Measurements from ENCODE around the gene IGSF1.
A peak's percentile ranks its signal among the peaks of the same experiment; 100 is the strongest.

IGSF1 gene

DNA sequence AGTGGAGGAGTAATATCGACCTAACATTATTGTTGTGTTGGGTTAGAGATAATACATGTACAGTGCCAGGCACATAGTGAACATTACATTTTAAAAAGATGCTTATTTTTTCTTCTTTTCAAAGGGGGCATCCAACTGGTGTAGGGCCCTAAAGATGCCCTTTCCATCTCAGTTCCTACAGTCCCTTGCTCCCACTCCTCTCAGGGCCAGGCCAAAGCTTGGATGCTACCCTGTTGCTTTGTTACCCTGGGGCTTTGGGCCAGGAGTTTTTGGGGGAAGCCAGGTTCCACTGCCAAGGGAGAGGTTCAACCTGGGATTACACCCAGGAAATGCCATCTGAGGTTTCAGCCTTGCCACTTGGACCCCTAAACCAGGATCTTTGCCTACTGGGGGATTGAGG lies 918 bp downstream of the IGSF1 start:
- peak overlapping the region; percentile 72; the same call in 1 of the 2 replicates for H3K9ac ChIP-seq (ENCODE audit: low read depth, low read length)
- H3K4me1 ChIP-seq (ENCODE audit: insufficient read depth, low read length): peaks cover 14% of the 10 kb centered on the region
- no peaks in the 10 kb centered on the region for H3K36me3 ChIP-seq (ENCODE audit: insufficient read depth, low read length)
- H3K9me3 ChIP-seq (ENCODE audit: control insufficient read depth, insufficient read depth, low read length): no peaks in the 10 kb centered on the region

- Histone ChIP-seq H3K36me3 (ENCODE audit: insufficient read depth, low read length) (no peaks in the 10 kb centered on the region), H3K9ac (ENCODE audit: low read depth, low read length) (no peak overlapping the region), H3K9me3 (ENCODE audit: control insufficient read depth, insufficient read depth, low read length) (no peaks in the 10 kb centered on the region), H3K4me1 (ENCODE audit: insufficient read depth, low read length) (peaks cover 12% of the 10 kb centered on the region)
Observed at GRCh38 chrX:131287560-131288179, 1.4 kb downstream of the IGSF1 start.

GRCh38 chrX:131279617-131280016 lies 9.5 kb downstream of the IGSF1 start:
- Histone ChIP-seq H3K9ac (ENCODE audit: low read depth, low read length) (no peak overlapping the region), H3K36me3 (ENCODE audit: insufficient read depth, low read length) (peaks cover 3% of the 10 kb centered on the region; the same call in 1 of the 2 replicates), H3K4me1 (ENCODE audit: insufficient read depth, low read length) (peaks cover 30% of the 10 kb centered on the region), H3K9me3 (ENCODE audit: control insufficient read depth, insufficient read depth, low read length) (no peaks in the 10 kb centered on the region)

- Histone ChIP-seq H3K9ac (ENCODE audit: low read depth, low read length) (no peak overlapping the region), H3K9me3 (ENCODE audit: control insufficient read depth, insufficient read depth, low read length) (no peaks in the 10 kb centered on the region), H3K36me3 (ENCODE audit: insufficient read depth, low read length) (peaks cover 7% of the 10 kb centered on the region; the same call in 1 of the 2 replicates), H3K4me1 (ENCODE audit: insufficient read depth, low read length) (peaks cover 30% of the 10 kb centered on the region)
Observed at GRCh38 chrX:131279197-131279596, 9.9 kb downstream of the IGSF1 start.

GRCh38 chrX:131277543-131278136 lies 11.5 kb downstream of the IGSF1 start:
- H3K9me3 ChIP-seq (ENCODE audit: control insufficient read depth, insufficient read depth, low read length): no peaks in the 10 kb centered on the region

DNA sequence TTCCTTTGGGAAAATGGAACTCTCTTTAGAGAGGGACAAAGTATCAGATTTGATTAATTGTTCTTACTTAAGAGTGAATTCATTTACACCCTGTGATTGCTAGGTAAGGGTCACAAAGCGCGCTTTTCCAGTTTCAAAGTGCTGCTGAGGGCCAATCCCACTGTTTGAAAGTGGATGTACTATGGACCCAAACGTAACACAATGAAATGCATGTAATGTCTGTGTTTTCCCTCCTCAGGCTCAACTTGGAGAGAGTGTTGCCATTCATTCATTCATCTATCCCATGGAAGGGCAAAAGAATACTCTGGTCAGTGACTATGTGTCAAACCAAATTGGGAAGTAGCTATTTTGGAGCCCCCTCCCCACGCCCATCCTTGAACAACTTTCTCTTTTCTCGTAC lies 16.1 kb downstream of the IGSF1 start:
- H3K36me3 ChIP-seq (ENCODE audit: insufficient read depth, low read length): peaks cover 7% of the 10 kb centered on the region; the same call in 1 of the 2 replicates

More at GRCh38 chrX:131277543-131278136, 11.5 kb downstream of the IGSF1 start:
- Histone ChIP-seq H3K36me3 (ENCODE audit: insufficient read depth, low read length) (peaks cover 7% of the 10 kb centered on the region; the same call in 1 of the 2 replicates), H3K9ac (ENCODE audit: low read depth, low read length) (no peak overlapping the region), H3K4me1 (ENCODE audit: insufficient read depth, low read length) (peaks cover 30% of the 10 kb centered on the region)

DNA sequence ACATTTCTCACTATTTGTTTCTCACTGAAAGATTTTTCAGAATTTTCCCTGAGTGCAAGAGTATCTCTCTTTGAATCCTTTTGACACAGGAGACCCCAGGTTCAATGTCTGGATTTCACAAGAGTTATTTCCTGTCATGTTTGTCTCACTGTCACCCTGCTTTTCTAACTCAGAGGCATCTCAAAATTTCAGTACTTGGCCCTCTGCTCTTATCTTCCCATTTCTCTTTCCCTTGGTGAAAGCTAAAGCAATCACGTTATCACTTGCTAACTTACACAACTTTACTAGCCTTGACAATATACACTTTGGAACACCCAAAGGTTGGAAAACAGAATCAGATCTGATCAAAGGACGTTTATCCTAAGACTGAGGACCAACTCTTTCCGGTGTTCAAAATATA lies 17.3 kb downstream of the IGSF1 start:
- Histone ChIP-seq H3K9ac (ENCODE audit: low read depth, low read length) (no peak overlapping the region), H3K9me3 (ENCODE audit: control insufficient read depth, insufficient read depth, low read length) (no peaks in the 10 kb centered on the region), H3K4me1 (ENCODE audit: insufficient read depth, low read length) (peaks cover 20% of the 10 kb centered on the region; the same call in 1 of the 2 replicates), H3K36me3 (ENCODE audit: insufficient read depth, low read length) (peaks cover 7% of the 10 kb centered on the region; the same call in 1 of the 2 replicates)

More for the DNA sequence above, 16.1 kb downstream of the IGSF1 start:
- H3K9ac ChIP-seq (ENCODE audit: low read depth, low read length): no peak overlapping the region
- H3K9me3 ChIP-seq (ENCODE audit: control insufficient read depth, insufficient read depth, low read length): no peaks in the 10 kb centered on the region
- H3K4me1 ChIP-seq (ENCODE audit: insufficient read depth, low read length): peaks cover 29% of the 10 kb centered on the region

DNA sequence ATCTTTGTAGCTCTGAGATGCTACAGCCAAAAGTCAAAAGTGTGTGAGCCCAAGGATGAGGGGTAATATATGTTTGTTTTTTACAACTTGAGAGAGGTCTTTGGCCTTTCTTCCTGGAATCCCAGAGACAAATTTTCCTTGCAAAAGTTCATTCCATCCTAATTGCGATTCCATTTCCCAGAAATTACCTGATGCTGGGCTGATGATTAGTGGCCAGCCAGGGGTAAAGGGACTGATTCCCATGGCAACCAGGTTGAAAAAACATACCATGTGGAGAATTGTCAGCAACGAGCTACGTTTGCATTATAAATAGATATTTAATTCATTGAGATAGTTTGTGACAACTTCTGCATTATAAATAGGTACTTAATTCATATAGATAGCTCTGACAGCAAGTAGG lies 17.8 kb downstream of the IGSF1 start:
- Histone ChIP-seq H3K9ac (ENCODE audit: low read depth, low read length) (no peak overlapping the region), H3K4me1 (ENCODE audit: insufficient read depth, low read length) (peaks cover 19% of the 10 kb centered on the region; the same call in 1 of the 2 replicates), H3K36me3 (ENCODE audit: insufficient read depth, low read length) (peaks cover 7% of the 10 kb centered on the region; the same call in 1 of the 2 replicates), H3K9me3 (ENCODE audit: control insufficient read depth, insufficient read depth, low read length) (no peaks in the 10 kb centered on the region)

- H3K4me1 ChIP-seq (ENCODE audit: insufficient read depth, low read length): peaks cover 19% of the 10 kb centered on the region; the same call in 1 of the 2 replicates
- no peak overlapping the region for H3K9ac ChIP-seq (ENCODE audit: low read depth, low read length)
- H3K9me3 ChIP-seq (ENCODE audit: control insufficient read depth, insufficient read depth, low read length): no peaks in the 10 kb centered on the region
- peaks cover 7% of the 10 kb centered on the region; the same call in 1 of the 2 replicates for H3K36me3 ChIP-seq (ENCODE audit: insufficient read depth, low read length)
Observed at GRCh38 chrX:131270080-131270479, 19.0 kb downstream of the IGSF1 start.

DNA sequence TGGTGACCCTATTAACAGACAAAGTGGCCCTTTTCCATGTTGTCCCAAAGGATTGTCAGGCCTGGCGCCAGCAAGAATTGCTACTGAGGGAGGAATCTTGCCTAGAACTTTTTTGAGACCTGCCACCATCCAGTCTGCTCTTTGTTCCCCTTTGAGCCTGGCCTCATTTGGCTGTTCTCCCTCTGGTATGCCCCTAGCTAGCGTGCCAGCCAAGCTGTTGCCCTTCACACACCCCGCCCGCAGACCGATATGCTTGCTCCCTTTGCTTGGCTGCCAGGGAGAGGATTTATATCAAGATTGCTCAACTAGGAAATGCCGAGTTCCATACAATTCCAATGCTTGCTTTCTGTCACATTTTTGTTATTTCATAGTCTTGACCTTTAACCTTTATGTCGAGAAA lies 24.4 kb downstream of the IGSF1 start:
- Histone ChIP-seq H3K36me3 (ENCODE audit: insufficient read depth, low read length) (no peaks in the 10 kb centered on the region; the same call in none of the 2 replicates), H3K9me3 (ENCODE audit: control insufficient read depth, insufficient read depth, low read length) (no peaks in the 10 kb centered on the region), H3K9ac (ENCODE audit: low read depth, low read length) (no peak overlapping the region), H3K4me1 (ENCODE audit: insufficient read depth, low read length) (peaks cover 14% of the 10 kb centered on the region)

- Histone ChIP-seq H3K4me1 (ENCODE audit: insufficient read depth, low read length) (peaks cover 14% of the 10 kb centered on the region), H3K36me3 (ENCODE audit: insufficient read depth, low read length) (no peaks in the 10 kb centered on the region; the same call in none of the 2 replicates), H3K9ac (ENCODE audit: low read depth, low read length) (no peak overlapping the region), H3K9me3 (ENCODE audit: control insufficient read depth, insufficient read depth, low read length) (no peaks in the 10 kb centered on the region)
Observed at GRCh38 chrX:131264053-131264452, 25.1 kb downstream of the IGSF1 start.

GRCh38 chrX:131262738-131263679 lies 26.1 kb downstream of the IGSF1 start:
- H3K9me3 ChIP-seq (ENCODE audit: control insufficient read depth, insufficient read depth, low read length): no peaks in the 10 kb centered on the region
- no peak overlapping the region for H3K9ac ChIP-seq (ENCODE audit: low read depth, low read length)
- H3K4me1 ChIP-seq (ENCODE audit: insufficient read depth, low read length): peaks cover 11% of the 10 kb centered on the region
- no peaks in the 10 kb centered on the region; the same call in none of the 2 replicates for H3K36me3 ChIP-seq (ENCODE audit: insufficient read depth, low read length)

- Histone ChIP-seq H3K9me3 (ENCODE audit: control insufficient read depth, insufficient read depth, low read length) (no peaks in the 10 kb centered on the region), H3K9ac (ENCODE audit: low read depth, low read length) (no peak overlapping the region), H3K36me3 (ENCODE audit: insufficient read depth, low read length) (no peaks in the 10 kb centered on the region; the same call in none of the 2 replicates), H3K4me1 (ENCODE audit: insufficient read depth, low read length) (peaks cover 15% of the 10 kb centered on the region)
Observed at GRCh38 chrX:131262200-131262599, 26.9 kb downstream of the IGSF1 start.

- Histone ChIP-seq H3K36me3 (ENCODE audit: insufficient read depth, low read length) (no peaks in the 10 kb centered on the region), H3K4me1 (ENCODE audit: insufficient read depth, low read length) (peaks cover 7% of the 10 kb centered on the region; the same call in 1 of the 2 replicates), H3K9me3 (ENCODE audit: control insufficient read depth, insufficient read depth, low read length) (no peaks in the 10 kb centered on the region), H3K9ac (ENCODE audit: low read depth, low read length) (no peak overlapping the region)
Observed at GRCh38 chrX:131257367-131257766, 31.7 kb downstream of the IGSF1 start.
